ENCODE data around the gene NAB1. TPM values are rescaled to one million over a fixed set of nuclear protein-coding genes. Genes with fewer than 3 reads are reported as not detected.

The NAB1 gene
- total RNA-seq, 1 experiment from 2014 or later: 52.1 TPM

DNA sequence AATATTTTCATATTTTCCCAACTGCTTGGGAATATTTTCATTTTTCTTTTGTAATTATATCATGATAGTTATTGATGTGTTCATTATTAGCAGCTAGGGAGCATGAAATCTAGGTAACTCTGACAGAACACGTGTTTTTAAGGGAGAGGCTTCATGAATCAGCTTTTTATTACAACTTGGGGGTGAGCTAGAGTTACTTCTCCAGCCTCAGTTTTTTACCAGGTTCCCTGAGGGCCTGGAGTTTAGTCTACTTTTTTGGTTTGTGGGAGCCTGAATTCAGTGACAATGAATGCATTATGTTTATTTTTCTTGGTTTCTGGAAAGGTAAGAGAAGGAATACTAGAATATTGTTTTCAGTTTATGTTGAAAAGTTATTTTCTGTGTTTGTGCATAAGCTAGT lies 18.0 kb downstream of the NAB1 start:
- BruUV-seq (replicated peaks): no TSS peak
- Mint-ChIP-seq H3K9me3 (ENCODE audit: low read depth, unreplicated experiment) (peaks cover 2% of the 10 kb centered on the region), H3K4me3 (ENCODE audit: low read depth, unreplicated experiment) (no peak overlapping the region), H3K4me1 (ENCODE audit: low read depth, unreplicated experiment) (peaks cover 9% of the 10 kb centered on the region), H3K27ac (ENCODE audit: unreplicated experiment) (no peak overlapping the region), H3K36me3 (ENCODE audit: insufficient read depth, unreplicated experiment) (no peaks in the 10 kb centered on the region), H3K27me3 (ENCODE audit: unreplicated experiment) (no peaks in the 10 kb centered on the region)
- CTCF ChIA-PET: no interaction called here
- no peak for DNase-seq
- no peak for TF ChIP-seq CTCF (IDR thresholded peaks at IDR 0.05; ENCODE audit: unreplicated experiment)
- intact Hi-C loops (cut with micrococcal nuclease; ENCODE audit: unreplicated experiment): no loop called here

DNA sequence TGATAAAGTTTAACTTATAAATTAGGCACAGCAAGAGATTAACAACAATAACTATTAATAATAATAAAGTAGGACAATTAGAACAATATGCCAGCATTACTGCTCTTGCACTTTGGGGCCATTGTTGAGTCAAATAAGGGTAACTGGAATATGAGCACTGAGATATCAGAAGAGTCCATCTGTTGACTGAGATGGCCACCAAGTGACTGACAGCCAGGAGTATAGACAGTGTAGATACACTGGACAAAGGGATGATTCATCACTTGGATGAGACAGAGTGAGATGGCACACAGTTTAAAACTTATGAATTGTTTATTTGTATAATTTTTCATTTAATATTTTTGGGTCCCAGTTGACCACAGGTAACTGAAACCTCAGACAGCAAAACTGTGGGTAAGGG lies 20.0 kb downstream of the NAB1 start:
- Mint-ChIP-seq H3K4me1 (ENCODE audit: low read depth, unreplicated experiment) (no peaks in the 10 kb centered on the region), H3K4me3 (ENCODE audit: low read depth, unreplicated experiment) (no peak overlapping the region), H3K36me3 (ENCODE audit: insufficient read depth, unreplicated experiment) (peaks cover 6% of the 10 kb centered on the region), H3K9me3 (ENCODE audit: low read depth, unreplicated experiment) (peaks cover 2% of the 10 kb centered on the region), H3K27me3 (ENCODE audit: unreplicated experiment) (no peaks in the 10 kb centered on the region), H3K27ac (ENCODE audit: unreplicated experiment) (no peak overlapping the region)
- no peak for TF ChIP-seq CTCF (IDR thresholded peaks at IDR 0.05; ENCODE audit: unreplicated experiment)
- CTCF ChIA-PET: no interaction called here
- no peak for DNase-seq
- intact Hi-C loops (cut with micrococcal nuclease; ENCODE audit: unreplicated experiment): no loop called here
- BruUV-seq (replicated peaks): no TSS peak

DNA sequence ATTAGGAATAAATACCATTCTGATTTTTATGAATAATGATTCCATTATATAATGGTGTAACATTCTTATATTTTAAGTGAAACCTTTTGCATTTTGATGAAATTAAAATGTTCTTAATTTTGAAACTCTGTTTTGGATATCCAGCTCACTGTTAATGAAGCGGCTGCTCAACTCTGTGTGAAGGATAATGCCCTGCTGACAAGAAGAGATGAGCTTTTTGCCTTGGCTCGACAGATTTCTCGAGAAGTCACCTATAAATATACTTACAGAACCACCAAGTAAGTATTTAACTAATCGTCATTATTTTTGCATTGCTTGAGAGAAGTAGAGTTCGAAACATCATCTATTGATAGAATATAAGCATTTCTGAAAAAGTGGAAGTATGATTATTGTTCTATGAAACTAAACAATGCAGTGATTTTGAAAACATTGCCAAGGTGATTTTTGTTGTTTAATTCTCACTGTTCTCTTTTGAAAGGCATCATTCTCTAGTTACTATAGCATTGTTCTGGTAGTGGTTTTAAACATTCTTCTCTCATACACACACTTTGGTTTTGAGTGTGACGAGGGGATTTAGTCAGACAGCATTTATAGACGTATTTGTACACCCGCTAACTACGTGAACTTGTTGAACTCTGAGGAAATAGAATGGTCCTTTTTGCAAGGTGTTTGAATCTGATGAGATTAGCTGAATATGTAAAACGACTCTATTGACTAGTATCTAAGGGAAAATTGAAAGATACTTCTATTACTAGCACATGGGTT lies 21.5 kb downstream of the NAB1 start:
- no TSS peak for BruUV-seq (replicated peaks)
- no peak for DNase-seq
- CTCF ChIA-PET: no interaction called here
- Mint-ChIP-seq H3K27me3 (ENCODE audit: unreplicated experiment) (no peaks in the 10 kb centered on the region), H3K36me3 (ENCODE audit: insufficient read depth, unreplicated experiment) (peaks cover 6% of the 10 kb centered on the region), H3K27ac (ENCODE audit: unreplicated experiment) (no peak overlapping the region), H3K4me1 (ENCODE audit: low read depth, unreplicated experiment) (no peaks in the 10 kb centered on the region), H3K4me3 (ENCODE audit: low read depth, unreplicated experiment) (no peak overlapping the region), H3K9me3 (ENCODE audit: low read depth, unreplicated experiment) (peaks cover under 1% of the 10 kb centered on the region)
- intact Hi-C loops (cut with micrococcal nuclease; ENCODE audit: unreplicated experiment): no loop called here
- no peak for TF ChIP-seq CTCF (IDR thresholded peaks at IDR 0.05; ENCODE audit: unreplicated experiment)

GRCh38 chr2:190674966-190675650 lies 26.2 kb downstream of the NAB1 start:
- BruUV-seq (replicated peaks): no TSS peak
- DNase-seq: no peak
- CTCF ChIA-PET: no interaction called here
- Mint-ChIP-seq H3K27ac (ENCODE audit: unreplicated experiment) (no peak overlapping the region), H3K4me1 (ENCODE audit: low read depth, unreplicated experiment) (peaks cover 7% of the 10 kb centered on the region), H3K27me3 (ENCODE audit: unreplicated experiment) (no peaks in the 10 kb centered on the region), H3K9me3 (ENCODE audit: low read depth, unreplicated experiment) (no peaks in the 10 kb centered on the region), H3K36me3 (ENCODE audit: insufficient read depth, unreplicated experiment) (peaks cover 6% of the 10 kb centered on the region), H3K4me3 (ENCODE audit: low read depth, unreplicated experiment) (no peak overlapping the region)
- TF ChIP-seq CTCF (IDR thresholded peaks at IDR 0.05; ENCODE audit: unreplicated experiment): no peak
- intact Hi-C loops (cut with micrococcal nuclease; ENCODE audit: unreplicated experiment): no loop called here
